CD14-positive monocyte (primary cell): ENCODE results near the gene MT2A. TPM values are rescaled to one million over a fixed set of nuclear protein-coding genes. Genes with fewer than 3 reads are reported as not detected.

Source experiments
- DNase-seq, 3 donors: peaks; one replicate each; pipeline ENCODE4 v3.0.0-alpha.2; 2011 to 2022
- H2AFZ ChIP-seq: 2 replicates; pipeline ENCODE4 v1.6.0; 2012; ENCODE audit warnings: mild to moderate bottlenecking, low read depth, low read length, inconsistent platforms; ENCODE audit not compliant: insufficient read depth, poor library complexity, severe bottlenecking
- H3K27ac ChIP-seq, 2 donors: 1 replicate in 1 of 2; 2 replicates in 1 of 2; pipeline ENCODE4 v1.5.1; 2012 to 2013; ENCODE audit warnings: low read length in 2 of 2, control low read depth in 1 of 2, inconsistent platforms in 1 of 2, low read depth in 1 of 2, mild to moderate bottlenecking in 1 of 2
- H3K27me3 ChIP-seq, 2 donors: one replicate each; pipeline versions ENCODE4 v1.6.0 to v1.6.1; 2011 to 2013; ENCODE audit warnings: low read length in 2 of 2; ENCODE audit not compliant: control insufficient read depth in 2 of 2, insufficient read depth in 2 of 2
- H3K36me3 ChIP-seq, 2 donors: replicated peaks in 1 of 2; 1 replicate in 1 of 2; 2 replicates in 1 of 2; pipeline versions ENCODE4 v1.5.1 to v1.6.1; 2012 to 2013; ENCODE audit warnings: low read length in 2 of 2, control low read depth in 1 of 2, inconsistent platforms in 1 of 2, mild to moderate bottlenecking in 1 of 2; ENCODE audit not compliant: insufficient read depth in 2 of 2, control insufficient read depth in 1 of 2
- H3K4me1 ChIP-seq, 2 donors: 1 replicate in 1 of 2; 2 replicates in 1 of 2; pipeline versions ENCODE4 v1.5.1 to v1.6.1; 2012 to 2013; ENCODE audit warnings: low read length in 2 of 2, control low read depth in 1 of 2, inconsistent platforms in 1 of 2, mild to moderate bottlenecking in 1 of 2, moderate library complexity in 1 of 2; ENCODE audit not compliant: insufficient read depth in 2 of 2, control insufficient read depth in 1 of 2
- H3K4me2 ChIP-seq: replicated peaks from 2 replicates; pipeline ENCODE3; 2012; ENCODE audit warnings: low read length, moderate library complexity, mild to moderate bottlenecking; ENCODE audit not compliant: poor library complexity, severe bottlenecking; ENCODE audit errors: extremely low read depth
- H3K4me3 ChIP-seq, 3 experiments: fragments of 200-600 bp in 1 of 3; sonication (generic) in 1 of 3; replicated peaks in 1 of 3; 1 replicate in 2 of 3; 2 replicates in 1 of 3; pipeline ENCODE4 v1.5.1; 2011 to 2013; ENCODE audit warnings: low read length in 3 of 3, mild to moderate bottlenecking in 3 of 3, control low read depth in 2 of 3, low read depth in 2 of 3, inconsistent platforms in 1 of 3, moderate library complexity in 1 of 3
- H3K79me2 ChIP-seq: 2 replicates; pipeline ENCODE4 v1.6.0; 2012; ENCODE audit warnings: mild to moderate bottlenecking, control low read depth, inconsistent platforms, low read length, moderate library complexity; ENCODE audit not compliant: insufficient read depth
- H3K9ac ChIP-seq: 2 replicates; pipeline ENCODE4 v1.6.0; 2017; ENCODE audit warnings: low read length, mild to moderate bottlenecking; ENCODE audit not compliant: insufficient read depth, poor library complexity, severe bottlenecking
- H3K9me3 ChIP-seq, 2 donors: replicated peaks in 1 of 2; 1 replicate in 1 of 2; 2 replicates in 1 of 2; pipeline versions ENCODE4 v1.5.1 to v1.6.1; 2012 to 2013; ENCODE audit warnings: low read length in 2 of 2, control low read depth in 1 of 2; ENCODE audit not compliant: control insufficient read depth in 1 of 2, insufficient read depth in 1 of 2
- H4K20me1 ChIP-seq: 2 replicates; pipeline ENCODE4 v1.6.0; 2012; ENCODE audit warnings: mild to moderate bottlenecking, low read length, control low read depth, moderate library complexity; ENCODE audit not compliant: insufficient read depth
- H3K27ac Mint-ChIP-seq, 7 donors: one replicate each; pipeline ENCODE4 v1.8.0; 2020; ENCODE audit warnings: mild to moderate bottlenecking in 7 of 7, mixed read lengths in 7 of 7, moderate library complexity in 6 of 7, inconsistent platforms in 2 of 7
- H3K27me3 Mint-ChIP-seq, 3 donors: one replicate each; pipeline ENCODE4 v1.8.0; 2021 to 2022; ENCODE audit warnings: low read depth in 3 of 3, mild to moderate bottlenecking in 3 of 3, mixed read lengths in 3 of 3, moderate library complexity in 3 of 3, inconsistent platforms in 1 of 3
- H3K36me3 Mint-ChIP-seq, 2 donors: one replicate each; pipeline ENCODE4 v1.8.0; 2020; ENCODE audit warnings: mixed read lengths in 2 of 2, inconsistent platforms in 1 of 2, mild to moderate bottlenecking in 1 of 2
- H3K4me1 Mint-ChIP-seq: one replicate; pipeline ENCODE4 v1.8.0; 2020; ENCODE audit warnings: mild to moderate bottlenecking, mixed read lengths
- H3K4me3 Mint-ChIP-seq, 2 donors: one replicate each; pipeline ENCODE4 v1.8.0; 2020; ENCODE audit warnings: mild to moderate bottlenecking in 2 of 2, mixed read lengths in 2 of 2, moderate library complexity in 1 of 2
- H3K9me3 Mint-ChIP-seq, 7 donors: one replicate each; pipeline ENCODE4 v1.8.0; 2020 to 2022; ENCODE audit warnings: mixed read lengths in 7 of 7, mild to moderate bottlenecking in 6 of 7, moderate library complexity in 6 of 7, inconsistent platforms in 2 of 7
- WGBS: methylation state at CpG from one replicate; pipeline ENCODE4 v1.1.5; 2013; ENCODE audit warnings: missing lambda C conversion rate; ENCODE audit not compliant: insufficient coverage; 5-methylcytosine and 5-hydroxymethylcytosine counted together
- intact Hi-C, 2 donors: fragments of 100-400 bp; cut with micrococcal nuclease; formaldehyde crosslinking; loops; one replicate each; pipeline versions ENCODE4 v1.15.0 to v1.15.1; 2023
- polyA plus RNA-seq, 3 donors: library from polyadenylated mRNA; depleted of rRNA in 1 of 3; unstranded in 2 of 3; stranded (reverse) in 1 of 3; fragments of 300-500 nt in 2 of 3; fragments of >200 nt in 1 of 3; fragmentation: Illumina TruSeq in 2 of 3; gene quantifications; 1 replicate in 2 of 3; 2 replicates in 1 of 3; pipeline ENCODE4 v1.2.3, GENCODE V29; 2012 to 2021
- TF ChIP-seq, protein P1 (sequence below): fragments of 200-600 bp; IDR thresholded peaks from one replicate; pipeline ENCODE4 v1.8.0; 2022; ENCODE audit warnings: antibody characterized with exemption, mild to moderate bottlenecking

MT2A gene
- polyA plus RNA-seq, 3 donors: 26.8 to 228 (median 126) TPM

DNA sequence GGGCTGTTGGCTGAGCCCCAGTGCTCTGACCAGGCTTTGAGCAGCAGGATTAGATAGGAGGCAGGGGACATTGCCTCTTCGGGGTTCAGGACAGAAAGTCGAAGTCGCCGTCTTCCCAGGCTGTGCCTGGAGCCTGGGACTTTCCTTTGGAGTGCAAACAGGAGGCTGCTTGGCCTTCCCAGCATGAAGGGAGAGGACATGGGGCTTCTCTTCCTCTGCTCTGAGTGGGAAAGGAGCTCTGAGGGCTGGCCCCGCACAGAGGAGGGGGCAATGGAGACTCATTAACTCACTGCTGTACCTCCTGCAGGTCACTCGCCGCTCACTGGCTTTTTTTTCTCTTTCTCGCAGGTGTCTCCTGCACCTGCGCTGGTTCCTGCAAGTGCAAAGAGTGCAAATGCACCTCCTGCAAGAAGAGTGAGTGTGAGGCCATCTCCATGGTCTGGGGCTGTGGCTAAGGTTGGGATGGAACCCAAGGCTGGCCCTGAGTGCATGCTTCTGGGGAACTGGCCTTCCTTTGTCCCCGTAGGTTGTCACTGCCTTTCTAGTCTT is 50.0 kb downstream of the MT2A start:
- peaks cover 14 to 34% of the 10 kb centered on the region in 2 donors for H3K27me3 ChIP-seq
- no peak for DNase-seq
- WGBS: 44% methylated on average over 8 of the region's 10 CpGs
- Mint-ChIP-seq H3K27ac (peak overlapping the region in 1 of 7 donors; percentile 75), H3K4me1 (peaks cover 21% of the 10 kb centered on the region), H3K4me3 (peak overlapping the region; percentile 96 to 99), H3K27me3 (peaks cover 39 to 44% (median 42%) of the 10 kb centered on the region in 3 donors), H3K9me3 (peaks cover 0 to 4% (median 2%) of the 10 kb centered on the region in 7 donors), H3K36me3 (peaks cover 24 to 27% of the 10 kb centered on the region in 2 donors)
- no peaks in the 10 kb centered on the region for H3K9me3 ChIP-seq
- peaks cover 12 to 20% of the 10 kb centered on the region in 2 donors for H3K4me1 ChIP-seq
- no peaks in the 10 kb centered on the region for H4K20me1 ChIP-seq
- no peaks in the 10 kb centered on the region for H3K79me2 ChIP-seq
- H3K36me3 ChIP-seq: no peaks in the 10 kb centered on the region
- peak overlapping the region; percentile 85 for H2AFZ ChIP-seq
- peak overlapping the region; percentile 63 for H3K9ac ChIP-seq
- peak overlapping the region; percentile 67 to 82 (median 67) for H3K4me3 ChIP-seq
- peak overlapping the region; percentile 99 for H3K4me2 ChIP-seq
- intact Hi-C loops: no loop called here
- TF ChIP-seq, protein P1, sequence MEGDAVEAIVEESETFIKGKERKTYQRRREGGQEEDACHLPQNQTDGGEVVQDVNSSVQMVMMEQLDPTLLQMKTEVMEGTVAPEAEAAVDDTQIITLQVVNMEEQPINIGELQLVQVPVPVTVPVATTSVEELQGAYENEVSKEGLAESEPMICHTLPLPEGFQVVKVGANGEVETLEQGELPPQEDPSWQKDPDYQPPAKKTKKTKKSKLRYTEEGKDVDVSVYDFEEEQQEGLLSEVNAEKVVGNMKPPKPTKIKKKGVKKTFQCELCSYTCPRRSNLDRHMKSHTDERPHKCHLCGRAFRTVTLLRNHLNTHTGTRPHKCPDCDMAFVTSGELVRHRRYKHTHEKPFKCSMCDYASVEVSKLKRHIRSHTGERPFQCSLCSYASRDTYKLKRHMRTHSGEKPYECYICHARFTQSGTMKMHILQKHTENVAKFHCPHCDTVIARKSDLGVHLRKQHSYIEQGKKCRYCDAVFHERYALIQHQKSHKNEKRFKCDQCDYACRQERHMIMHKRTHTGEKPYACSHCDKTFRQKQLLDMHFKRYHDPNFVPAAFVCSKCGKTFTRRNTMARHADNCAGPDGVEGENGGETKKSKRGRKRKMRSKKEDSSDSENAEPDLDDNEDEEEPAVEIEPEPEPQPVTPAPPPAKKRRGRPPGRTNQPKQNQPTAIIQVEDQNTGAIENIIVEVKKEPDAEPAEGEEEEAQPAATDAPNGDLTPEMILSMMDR: no peak
- H3K27ac ChIP-seq: no peak overlapping the region

Other genes starting within 250 kb of the MT2A start
- gene AMFR, start 183.0 kb upstream of the MT2A start, polyA plus RNA-seq: 10 to 100 TPM; 28.3 to 68.1 (median 48.9) TPM
- gene NUDT21, start 157.3 kb upstream of the MT2A start, polyA plus RNA-seq: 10 to 100 TPM; 33.0 to 65.0 (median 55.9) TPM
- 10 to 100 TPM in 2 of 3 donors, 1 to 10 TPM in 1; 8.2 to 37.9 (median 23.4) TPM for gene OGFOD1, start 157.0 kb upstream of the MT2A start, polyA plus RNA-seq
- gene BBS2, start 88.6 kb upstream of the MT2A start, polyA plus RNA-seq: 10 to 100 TPM; 16.6 to 35.5 (median 18.8) TPM
- gene MT4, start 43.5 kb upstream of the MT2A start, polyA plus RNA-seq: not detected
- not detected for gene MT3, start 19.1 kb upstream of the MT2A start, polyA plus RNA-seq
- gene MT1E, start 17.2 kb downstream of the MT2A start, polyA plus RNA-seq: 1 to 10 TPM; 1.3 to 4.3 (median 4.0) TPM
- not detected for gene MT1M, start 24.1 kb downstream of the MT2A start, polyA plus RNA-seq
- not detected for gene MT1A, start 30.1 kb downstream of the MT2A start, polyA plus RNA-seq
- gene MT1B, start 43.3 kb downstream of the MT2A start, polyA plus RNA-seq: not detected
- gene MT1F, start 49.4 kb downstream of the MT2A start, polyA plus RNA-seq: 10 to 100 TPM; 10.2 to 21.9 (median 13.6) TPM
- gene MT1G, start 59.5 kb downstream of the MT2A start, polyA plus RNA-seq: 1 to 10 TPM in 2 of 3 donors, not detected in 1; 1.1 to 1.4 TPM
- under 1 TPM in 1 of 3 donors, not detected in 2; 0.76 TPM for gene MT1H, start 61.2 kb downstream of the MT2A start, polyA plus RNA-seq
- 10 to 100 TPM; 34.5 to 87.9 (median 55.4) TPM for gene MT1X, start 73.9 kb downstream of the MT2A start, polyA plus RNA-seq
- gene NUP93, start 121.5 kb downstream of the MT2A start, polyA plus RNA-seq: 10 to 100 TPM; 46.6 to 77.7 (median 59.4) TPM